HepG2 (cell line): ENCODE measurements around the gene KCNJ14. TPM values are rescaled to one million over a fixed set of nuclear protein-coding genes. Genes with fewer than 3 reads are reported as not detected.

ENCODE experiments used
- AKAP8 ChIP-seq: sonication (generic); formaldehyde crosslinking; IDR thresholded peaks from 2 replicates; pipeline ENCODE4 v1.5.1; 2020; ENCODE audit warnings: mild to moderate bottlenecking, missing genetic modification reagents
- CENPX ChIP-seq: sonication (generic); formaldehyde crosslinking; IDR thresholded peaks from 2 replicates; pipeline ENCODE4 v1.9.0; 2021; ENCODE audit warnings: mild to moderate bottlenecking, missing genetic modification reagents, moderate library complexity
- DBP ChIP-seq: sonication (generic); formaldehyde crosslinking; IDR thresholded peaks from 2 replicates; pipeline ENCODE4 v1.4.0; 2020; ENCODE audit warnings: missing genetic modification reagents; ENCODE audit errors: not compliant biosample characterization
- E2F5 ChIP-seq: sonication (generic); formaldehyde crosslinking; conservative IDR thresholded peaks from 2 replicates; pipeline ENCODE4 v1.4.0; 2020; ENCODE audit warnings: missing genetic modification reagents
- MEF2D ChIP-seq: sonication (generic); formaldehyde crosslinking; IDR thresholded peaks from 2 replicates; pipeline ENCODE4 v1.5.1; 2020; ENCODE audit warnings: mild to moderate bottlenecking, missing genetic modification reagents
- MXD1 ChIP-seq: sonication (generic); formaldehyde crosslinking; IDR thresholded peaks from 2 replicates; pipeline ENCODE4 v1.4.0; 2020; ENCODE audit warnings: mild to moderate bottlenecking, missing genetic modification reagents
- POLR2AphosphoS2 ChIP-seq: IDR thresholded peaks from 2 replicates; pipeline ENCODE4 v1.6.1; 2011; ENCODE audit warnings: low read depth, low read length, improper control_type of control experiment
- SMAD1 ChIP-seq: sonication (generic); formaldehyde crosslinking; IDR thresholded peaks from 2 replicates; pipeline ENCODE4 v1.4.0; 2020; ENCODE audit warnings: missing genetic modification reagents, low read depth, mild to moderate bottlenecking, borderline replicate concordance
- SP4 ChIP-seq: sonication (generic); formaldehyde crosslinking; IDR thresholded peaks from 2 replicates; pipeline ENCODE4 v1.8.1; 2023; ENCODE audit warnings: mild to moderate bottlenecking, missing genetic modification reagents
- SRF ChIP-seq: IDR thresholded peaks from 2 replicates; pipeline ENCODE4 v1.6.1; 2011; ENCODE audit warnings: mild to moderate bottlenecking, low read depth, low read length, moderate library complexity
- TBX3 ChIP-seq: fragments of 450-650 bp; IDR thresholded peaks from 2 replicates; pipeline ENCODE4 v1.6.1; 2017; ENCODE audit warnings: antibody characterized with exemption, mild to moderate bottlenecking, inconsistent platforms, borderline replicate concordance
- TOPORS ChIP-seq: sonication (generic); formaldehyde crosslinking; IDR thresholded peaks from 2 replicates; pipeline ENCODE4 v1.8.0; 2023; ENCODE audit warnings: mild to moderate bottlenecking, missing genetic modification reagents
- ZBTB33 ChIP-seq: sonication (generic); formaldehyde crosslinking; IDR thresholded peaks from 2 replicates; pipeline ENCODE4 v1.4.0; 2020; ENCODE audit warnings: missing genetic modification reagents
- ZNF230 ChIP-seq: sonication (generic); formaldehyde crosslinking; IDR thresholded peaks from 2 replicates; pipeline ENCODE4 v1.4.0; 2020; ENCODE audit warnings: mild to moderate bottlenecking, missing genetic modification reagents
- ZNF570 ChIP-seq: sonication (generic); formaldehyde crosslinking; IDR thresholded peaks from 2 replicates; pipeline ENCODE4 v1.4.0; 2020; ENCODE audit warnings: mild to moderate bottlenecking, missing genetic modification reagents, borderline replicate concordance
- ZNF616 ChIP-seq: sonication (generic); formaldehyde crosslinking; IDR thresholded peaks from 2 replicates; pipeline ENCODE4 v1.5.0; 2020; ENCODE audit warnings: low read depth, mild to moderate bottlenecking, missing genetic modification reagents
- ZNF724P ChIP-seq: sonication (generic); formaldehyde crosslinking; IDR thresholded peaks from 2 replicates; pipeline ENCODE4 v1.8.0; 2022; ENCODE audit warnings: missing genetic modification reagents, borderline replicate concordance
- polyA plus RNA-seq, 8 experiments: library from polyadenylated mRNA; depleted of rRNA in 3 of 8; stranded (reverse) in 7 of 8; unstranded in 1 of 8; fragments of >200 nt; fragmentation: Illumina TruSeq in 4 of 8; extraction: Trizol in 4 of 8; gene quantifications; 2 replicates each; pipeline versions ENCODE4 v1.2.1 to v1.2.3, GENCODE V29; 2011 to 2016; ENCODE audit warnings: low read depth in 4 of 8, missing spikeins in 1 of 8, mixed read lengths in 1 of 8; ENCODE audit not compliant: insufficient read depth in 1 of 8
- total RNA-seq, 5 experiments: library from RNA; depleted of rRNA; stranded (reverse); fragments of >200 nt; fragmentation: Illumina TruSeq; extraction: Trizol; gene quantifications; 2 replicates each; pipeline ENCODE4 v1.2.3, GENCODE V29; 2016; ENCODE audit warnings: low read depth in 1 of 5
- TF ChIP-seq, protein P1 (sequence below): sonication (generic); formaldehyde crosslinking; IDR thresholded peaks from 2 replicates; pipeline ENCODE4 v1.4.0; 2020; ENCODE audit warnings: mild to moderate bottlenecking, low read depth, missing genetic modification reagents

KCNJ14 gene
- total and polyA plus RNA-seq, 2 of the 13 experiments (the other 11 are each of a cell fraction or from before 2014, with no cell fraction given) = 0.20 to 0.51 TPM

DNA sequence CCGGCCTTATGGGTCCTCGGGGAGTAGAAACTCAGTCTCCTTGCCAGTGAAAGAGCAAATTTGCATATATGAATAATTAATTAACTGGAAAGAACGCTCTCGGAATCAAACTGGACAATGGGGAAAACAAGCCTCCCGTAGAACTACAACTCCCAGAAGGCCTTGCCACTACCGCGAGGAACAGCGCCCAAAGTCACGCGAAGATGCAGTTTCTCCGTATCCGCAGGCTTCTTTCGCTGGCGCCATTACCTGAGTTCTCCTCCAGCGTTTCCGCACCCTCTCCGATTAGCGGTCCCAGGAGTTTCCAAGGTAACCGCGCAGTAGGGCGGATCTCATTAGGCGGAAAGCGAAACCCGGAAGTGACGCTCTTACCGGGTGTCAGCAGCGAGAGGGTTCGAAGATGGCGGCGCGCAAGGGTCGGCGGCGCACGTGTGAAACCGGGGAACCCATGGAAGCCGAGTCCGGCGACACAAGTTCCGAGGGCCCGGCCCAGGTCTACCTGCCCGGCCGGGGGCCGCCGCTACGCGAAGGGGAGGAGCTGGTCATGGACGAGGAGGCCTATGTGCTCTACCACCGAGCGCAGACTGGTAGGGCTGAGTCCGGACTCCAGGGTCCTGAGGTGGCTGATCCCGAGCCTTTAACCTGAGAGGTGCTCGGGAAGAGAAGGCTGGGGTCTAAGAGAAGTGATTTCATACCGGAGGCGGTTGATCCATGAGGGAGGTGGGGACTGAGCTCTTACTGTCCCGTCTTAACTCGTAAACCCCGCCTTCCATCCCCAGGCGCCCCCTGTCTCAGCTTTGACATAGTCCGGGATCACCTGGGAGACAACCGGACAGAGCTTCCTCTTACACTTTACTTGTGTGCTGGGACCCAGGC lies 9.5 kb upstream of the KCNJ14 start, which contains the start of gene GRWD1 (continued):
- TF ChIP-seq E2F5 (CRISPR knock-in tag) (peak; percentile 36; the same call in 1 of the 2 replicates), ZNF570 (CRISPR knock-in tag) (no peak), MXD1 (CRISPR knock-in tag) (peak; percentile 100; the same call in 1 of the 2 replicates), SRF (no peak), TBX3 (no peak), DBP (CRISPR knock-in tag) (no peak), ZNF724P (CRISPR knock-in tag) (no peak), CENPX (CRISPR knock-in tag) (no peak), ZNF230 (peak; percentile 24; the same call in 1 of the 2 replicates), MEF2D (CRISPR knock-in tag) (peak; percentile 35; the same call in 1 of the 2 replicates), SMAD1 (CRISPR knock-in tag) (no peak), AKAP8 (CRISPR knock-in tag) (0 out of 2 replicates have a peak, but pooled peaks have one; percentile 42), ZBTB33 (CRISPR knock-in tag) (no peak), POLR2AphosphoS2 (no peak), TOPORS (CRISPR knock-in tag) (no peak), ZNF616 (no peak), SP4 (CRISPR knock-in tag) (0 out of 2 replicates have a peak, but pooled peaks have one; percentile 3)
- TF ChIP-seq, protein P1, sequence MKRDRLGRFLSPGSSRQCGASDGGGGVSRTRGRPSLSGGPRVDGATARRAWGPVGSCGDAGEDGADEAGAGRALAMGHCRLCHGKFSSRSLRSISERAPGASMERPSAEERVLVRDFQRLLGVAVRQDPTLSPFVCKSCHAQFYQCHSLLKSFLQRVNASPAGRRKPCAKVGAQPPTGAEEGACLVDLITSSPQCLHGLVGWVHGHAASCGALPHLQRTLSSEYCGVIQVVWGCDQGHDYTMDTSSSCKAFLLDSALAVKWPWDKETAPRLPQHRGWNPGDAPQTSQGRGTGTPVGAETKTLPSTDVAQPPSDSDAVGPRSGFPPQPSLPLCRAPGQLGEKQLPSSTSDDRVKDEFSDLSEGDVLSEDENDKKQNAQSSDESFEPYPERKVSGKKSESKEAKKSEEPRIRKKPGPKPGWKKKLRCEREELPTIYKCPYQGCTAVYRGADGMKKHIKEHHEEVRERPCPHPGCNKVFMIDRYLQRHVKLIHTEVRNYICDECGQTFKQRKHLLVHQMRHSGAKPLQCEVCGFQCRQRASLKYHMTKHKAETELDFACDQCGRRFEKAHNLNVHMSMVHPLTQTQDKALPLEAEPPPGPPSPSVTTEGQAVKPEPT = no peak
